Measurements from ENCODE around the gene CLCN1. TPM values are rescaled to one million over a fixed set of nuclear protein-coding genes. Genes with fewer than 3 reads are reported as not detected.
"Not testable (repeated sequence)": the region's sequence is repeated elsewhere in the genome, so short reads cannot be mapped to it uniquely, and the experiment has no call there.

CLCN1 gene
- total RNA-seq, 1 donor from 2014 or later: 0.14 TPM

DNA sequence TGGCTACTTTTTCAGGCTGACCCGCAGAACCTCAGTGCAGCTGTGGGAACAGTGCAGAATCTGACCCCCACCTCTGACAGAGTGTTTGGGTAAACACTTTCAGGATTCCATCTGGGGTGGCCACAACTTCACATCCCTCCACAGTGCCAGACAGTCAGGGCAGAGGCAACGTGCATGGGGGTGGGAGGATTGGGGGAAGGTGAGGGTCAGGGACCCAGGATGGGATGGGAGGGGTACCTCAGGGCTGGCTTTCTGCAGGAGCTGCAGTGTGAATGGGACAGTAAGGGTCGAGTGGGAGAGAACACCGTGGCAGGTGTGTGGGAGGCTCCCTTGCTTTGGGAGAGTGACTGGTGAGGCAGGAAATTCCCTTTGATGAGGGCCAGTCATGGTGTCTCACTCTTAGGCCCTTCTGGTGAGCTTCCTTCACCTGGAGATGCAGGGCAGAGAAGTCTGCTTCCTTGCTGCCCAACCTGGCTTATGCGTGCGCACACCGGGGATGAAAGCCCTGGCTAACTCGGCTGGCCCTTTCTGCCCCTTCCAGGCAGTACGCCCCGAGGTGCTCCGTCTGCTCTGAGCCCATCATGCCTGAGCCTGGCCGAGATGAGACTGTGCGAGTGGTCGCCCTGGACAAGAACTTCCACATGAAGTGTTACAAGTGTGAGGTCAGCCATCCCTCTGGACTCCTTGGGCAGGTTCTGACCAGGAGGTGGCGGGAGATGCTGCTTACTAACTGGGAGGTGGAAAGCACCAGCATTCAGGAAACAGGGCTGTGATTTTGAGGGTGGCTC, 73.6 kb downstream of the CLCN1 start:
- H3K27me3 Mint-ChIP-seq: no peaks in the 10 kb centered on the region
- no peaks in the 10 kb centered on the region for H3K4me1 Mint-ChIP-seq (ENCODE audit: low read depth)
- no peaks in the 10 kb centered on the region for H3K9me3 Mint-ChIP-seq (ENCODE audit: low read depth)
- no peak overlapping the region for H3K4me3 Mint-ChIP-seq (ENCODE audit: low read depth)
- H3K27ac Mint-ChIP-seq: no peak overlapping the region
- H3K36me3 Mint-ChIP-seq (ENCODE audit: insufficient read depth): peaks cover 14% of the 10 kb centered on the region
- no peak for DNase-seq (ENCODE audit: low spot score, unreplicated experiment)
- TF ChIP-seq, protein P1, sequence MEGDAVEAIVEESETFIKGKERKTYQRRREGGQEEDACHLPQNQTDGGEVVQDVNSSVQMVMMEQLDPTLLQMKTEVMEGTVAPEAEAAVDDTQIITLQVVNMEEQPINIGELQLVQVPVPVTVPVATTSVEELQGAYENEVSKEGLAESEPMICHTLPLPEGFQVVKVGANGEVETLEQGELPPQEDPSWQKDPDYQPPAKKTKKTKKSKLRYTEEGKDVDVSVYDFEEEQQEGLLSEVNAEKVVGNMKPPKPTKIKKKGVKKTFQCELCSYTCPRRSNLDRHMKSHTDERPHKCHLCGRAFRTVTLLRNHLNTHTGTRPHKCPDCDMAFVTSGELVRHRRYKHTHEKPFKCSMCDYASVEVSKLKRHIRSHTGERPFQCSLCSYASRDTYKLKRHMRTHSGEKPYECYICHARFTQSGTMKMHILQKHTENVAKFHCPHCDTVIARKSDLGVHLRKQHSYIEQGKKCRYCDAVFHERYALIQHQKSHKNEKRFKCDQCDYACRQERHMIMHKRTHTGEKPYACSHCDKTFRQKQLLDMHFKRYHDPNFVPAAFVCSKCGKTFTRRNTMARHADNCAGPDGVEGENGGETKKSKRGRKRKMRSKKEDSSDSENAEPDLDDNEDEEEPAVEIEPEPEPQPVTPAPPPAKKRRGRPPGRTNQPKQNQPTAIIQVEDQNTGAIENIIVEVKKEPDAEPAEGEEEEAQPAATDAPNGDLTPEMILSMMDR (IDR thresholded peaks at IDR 0.05; ENCODE audit: unreplicated experiment): no peak

DNA sequence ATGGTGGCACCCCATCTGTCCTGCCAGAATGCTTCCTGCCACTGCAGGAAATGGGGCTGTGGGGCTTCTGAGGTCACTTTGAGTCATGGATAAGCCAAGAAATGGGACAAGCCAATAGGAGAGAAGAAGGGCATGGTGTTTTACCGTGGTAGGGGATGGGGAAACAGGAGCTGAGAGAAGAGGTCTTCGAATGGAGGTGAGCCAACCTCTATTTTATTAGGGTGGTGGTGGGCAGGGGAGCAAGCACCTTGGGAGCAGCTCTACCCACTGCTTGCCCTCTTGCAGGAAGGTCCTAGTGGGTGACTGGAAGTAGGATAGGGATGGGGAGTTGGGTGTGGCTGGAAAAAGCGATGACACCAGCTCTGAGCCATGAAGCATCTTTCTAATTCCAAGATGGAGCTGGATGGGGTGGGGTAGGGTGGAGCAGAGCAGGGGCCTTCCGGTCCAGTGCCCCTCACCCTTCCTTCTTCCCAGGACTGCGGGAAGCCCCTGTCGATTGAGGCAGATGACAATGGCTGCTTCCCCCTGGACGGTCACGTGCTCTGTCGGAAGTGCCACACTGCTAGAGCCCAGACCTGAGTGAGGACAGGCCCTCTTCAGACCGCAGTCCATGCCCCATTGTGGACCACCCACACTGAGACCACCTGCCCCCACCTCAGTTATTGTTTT, 74.3 kb downstream of the CLCN1 start:
- Mint-ChIP-seq H3K27ac (no peak overlapping the region), H3K4me3 (ENCODE audit: low read depth) (no peak overlapping the region), H3K4me1 (ENCODE audit: low read depth) (peaks cover 1% of the 10 kb centered on the region), H3K9me3 (ENCODE audit: low read depth) (no peaks in the 10 kb centered on the region), H3K27me3 (no peaks in the 10 kb centered on the region), H3K36me3 (ENCODE audit: insufficient read depth) (peaks cover 17% of the 10 kb centered on the region)
- no peak for DNase-seq (ENCODE audit: low spot score, unreplicated experiment)
- TF ChIP-seq, protein P1 (IDR thresholded peaks at IDR 0.05; ENCODE audit: unreplicated experiment): no peak

GRCh38 chr7:143390773-143391317, 74.9 kb downstream of the CLCN1 start:
- Mint-ChIP-seq H3K27ac (no peak overlapping the region), H3K27me3 (no peaks in the 10 kb centered on the region), H3K9me3 (ENCODE audit: low read depth) (no peaks in the 10 kb centered on the region), H3K36me3 (ENCODE audit: insufficient read depth) (peaks cover 17% of the 10 kb centered on the region), H3K4me3 (ENCODE audit: low read depth) (no peak overlapping the region), H3K4me1 (ENCODE audit: low read depth) (peaks cover 6% of the 10 kb centered on the region)
- TF ChIP-seq, protein P1 (IDR thresholded peaks at IDR 0.05; ENCODE audit: unreplicated experiment): no peak
- no peak for DNase-seq (ENCODE audit: low spot score, unreplicated experiment)

- no peak overlapping the region for H3K4me3 Mint-ChIP-seq (ENCODE audit: low read depth)
- H3K36me3 Mint-ChIP-seq (ENCODE audit: insufficient read depth): peaks cover 19% of the 10 kb centered on the region
- H3K27me3 Mint-ChIP-seq: no peaks in the 10 kb centered on the region
- no peak for DNase-seq (ENCODE audit: low spot score, unreplicated experiment)
- no peaks in the 10 kb centered on the region for H3K9me3 Mint-ChIP-seq (ENCODE audit: low read depth)
- TF ChIP-seq, protein P1 (IDR thresholded peaks at IDR 0.05; ENCODE audit: unreplicated experiment): no peak
- H3K4me1 Mint-ChIP-seq (ENCODE audit: low read depth): peaks cover 10% of the 10 kb centered on the region
- no peak overlapping the region for H3K27ac Mint-ChIP-seq
These were observed 75.8 kb downstream of the CLCN1 start for GRCh38 chr7:143391462-143392404.

- H3K4me1 Mint-ChIP-seq (ENCODE audit: low read depth); H3K4me3 Mint-ChIP-seq (ENCODE audit: low read depth); DNase-seq (ENCODE audit: low spot score, unreplicated experiment); H3K27ac Mint-ChIP-seq; H3K27me3 Mint-ChIP-seq; H3K9me3 Mint-ChIP-seq (ENCODE audit: low read depth): not testable (repeated sequence)
- peaks cover 20% of the 10 kb centered on the region for H3K36me3 Mint-ChIP-seq (ENCODE audit: insufficient read depth)
These were observed 76.5 kb downstream of the CLCN1 start for GRCh38 chr7:143392427-143392826.

Data from progenitor cell of endocrine pancreas (in vitro differentiated cells).